HCT116 (cell line): ENCODE results near the gene SAMD4A.

ENCODE experiments used
- EZH2phosphoT487 ChIP-seq: fragments of 200-600 bp; IDR thresholded peaks from 2 replicates; pipeline ENCODE4 v1.6.1; 2018; ENCODE audit warnings: antibody characterized with exemption, borderline replicate concordance
- POLR2A ChIP-seq: IDR thresholded peaks from 2 replicates; pipeline ENCODE4 v1.7.0; 2011; ENCODE audit warnings: borderline replicate concordance; ENCODE audit not compliant: insufficient read depth, insufficient read length; ENCODE audit errors: extremely low read depth
- SP1 ChIP-seq: IDR thresholded peaks from 2 replicates; pipeline ENCODE4 v1.6.1; 2012; ENCODE audit warnings: low read depth
- YY1 ChIP-seq: IDR thresholded peaks from 2 replicates; pipeline ENCODE4 v1.6.1; 2011; ENCODE audit warnings: low read length, low read depth, moderate library complexity, mild to moderate bottlenecking; ENCODE audit not compliant: insufficient replicate concordance; ENCODE audit errors: extremely low read depth
- TF ChIP-seq, protein P1 (sequence below): IDR thresholded peaks from 2 replicates; pipeline ENCODE4 v1.6.1; 2011; ENCODE audit warnings: mild to moderate bottlenecking, low read length, moderate library complexity; ENCODE audit not compliant: insufficient replicate concordance; ENCODE audit errors: extremely low read depth
- TF ChIP-seq, protein P2 (sequence below), 3 experiments: fragments of 200-600 bp in 1 of 3; sonication (generic) in 1 of 3; IDR thresholded peaks in 2 of 3; conservative IDR thresholded peaks in 1 of 3; 2 replicates each; pipeline ENCODE4 v1.5.1; 2012 to 2017; ENCODE audit warnings: low read depth in 2 of 3, low read length in 2 of 3, antibody characterized with exemption in 1 of 3, borderline replicate concordance in 1 of 3, control low read depth in 1 of 3, mild to moderate bottlenecking in 1 of 3, mixed read lengths in 1 of 3, mixed run types in 1 of 3, moderate library complexity in 1 of 3; ENCODE audit not compliant: insufficient read depth in 1 of 3
- TF ChIP-seq, protein P3 (sequence below): IDR thresholded peaks from 2 replicates; pipeline ENCODE4 v1.6.1; 2012

GRCh38 chr14:54778618-54779345 lies 211.9 kb downstream of the SAMD4A start:
- TF ChIP-seq POLR2A = no peak
- TF ChIP-seq, protein P1, sequence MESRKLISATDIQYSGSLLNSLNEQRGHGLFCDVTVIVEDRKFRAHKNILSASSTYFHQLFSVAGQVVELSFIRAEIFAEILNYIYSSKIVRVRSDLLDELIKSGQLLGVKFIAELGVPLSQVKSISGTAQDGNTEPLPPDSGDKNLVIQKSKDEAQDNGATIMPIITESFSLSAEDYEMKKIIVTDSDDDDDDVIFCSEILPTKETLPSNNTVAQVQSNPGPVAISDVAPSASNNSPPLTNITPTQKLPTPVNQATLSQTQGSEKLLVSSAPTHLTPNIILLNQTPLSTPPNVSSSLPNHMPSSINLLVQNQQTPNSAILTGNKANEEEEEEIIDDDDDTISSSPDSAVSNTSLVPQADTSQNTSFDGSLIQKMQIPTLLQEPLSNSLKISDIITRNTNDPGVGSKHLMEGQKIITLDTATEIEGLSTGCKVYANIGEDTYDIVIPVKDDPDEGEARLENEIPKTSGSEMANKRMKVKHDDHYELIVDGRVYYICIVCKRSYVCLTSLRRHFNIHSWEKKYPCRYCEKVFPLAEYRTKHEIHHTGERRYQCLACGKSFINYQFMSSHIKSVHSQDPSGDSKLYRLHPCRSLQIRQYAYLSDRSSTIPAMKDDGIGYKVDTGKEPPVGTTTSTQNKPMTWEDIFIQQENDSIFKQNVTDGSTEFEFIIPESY = no peak
- TF ChIP-seq, protein P2, sequence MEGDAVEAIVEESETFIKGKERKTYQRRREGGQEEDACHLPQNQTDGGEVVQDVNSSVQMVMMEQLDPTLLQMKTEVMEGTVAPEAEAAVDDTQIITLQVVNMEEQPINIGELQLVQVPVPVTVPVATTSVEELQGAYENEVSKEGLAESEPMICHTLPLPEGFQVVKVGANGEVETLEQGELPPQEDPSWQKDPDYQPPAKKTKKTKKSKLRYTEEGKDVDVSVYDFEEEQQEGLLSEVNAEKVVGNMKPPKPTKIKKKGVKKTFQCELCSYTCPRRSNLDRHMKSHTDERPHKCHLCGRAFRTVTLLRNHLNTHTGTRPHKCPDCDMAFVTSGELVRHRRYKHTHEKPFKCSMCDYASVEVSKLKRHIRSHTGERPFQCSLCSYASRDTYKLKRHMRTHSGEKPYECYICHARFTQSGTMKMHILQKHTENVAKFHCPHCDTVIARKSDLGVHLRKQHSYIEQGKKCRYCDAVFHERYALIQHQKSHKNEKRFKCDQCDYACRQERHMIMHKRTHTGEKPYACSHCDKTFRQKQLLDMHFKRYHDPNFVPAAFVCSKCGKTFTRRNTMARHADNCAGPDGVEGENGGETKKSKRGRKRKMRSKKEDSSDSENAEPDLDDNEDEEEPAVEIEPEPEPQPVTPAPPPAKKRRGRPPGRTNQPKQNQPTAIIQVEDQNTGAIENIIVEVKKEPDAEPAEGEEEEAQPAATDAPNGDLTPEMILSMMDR (IDR thresholded peaks at IDR 0.05 in 2 of 3, conservative IDR thresholded peaks at IDR 0.05 in 1 of 3; ENCODE audit: borderline replicate concordance in 1 of 3, insufficient read depth in 1 of 3, low read depth in 2 of 3, low read length in 2 of 3) = no peak
- no peak for TF ChIP-seq SP1
- no peak for TF ChIP-seq YY1
- no peak for TF ChIP-seq EZH2phosphoT487
- TF ChIP-seq, protein P3, sequence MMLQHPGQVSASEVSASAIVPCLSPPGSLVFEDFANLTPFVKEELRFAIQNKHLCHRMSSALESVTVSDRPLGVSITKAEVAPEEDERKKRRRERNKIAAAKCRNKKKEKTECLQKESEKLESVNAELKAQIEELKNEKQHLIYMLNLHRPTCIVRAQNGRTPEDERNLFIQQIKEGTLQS = no peak
